HepG2 (cell line): ENCODE data around the gene HELZ. TPM values are rescaled to one million over a fixed set of nuclear protein-coding genes. Genes with fewer than 3 reads are reported as not detected.
A peak's percentile ranks its signal among the peaks of the same experiment; 100 is the strongest.

Experiments
- CEBPB ChIP-seq: IDR thresholded peaks from 2 replicates; pipeline ENCODE4 v1.6.1; 2011; ENCODE audit warnings: low read depth, low read length, improper control_type of control experiment, borderline replicate concordance
- KDM1A ChIP-seq: IDR thresholded peaks from 2 replicates; pipeline ENCODE4 v1.6.1; 2016; ENCODE audit warnings: missing compliant biosample characterization
- MED1 ChIP-seq: sonication (generic); formaldehyde crosslinking; IDR thresholded peaks from 2 replicates; pipeline ENCODE4 v1.4.0; 2020; ENCODE audit warnings: missing genetic modification reagents
- MXI1 ChIP-seq: IDR thresholded peaks from 3 replicates; pipeline ENCODE4 v1.6.1; 2012; ENCODE audit warnings: low read depth, low read length, inconsistent platforms, borderline replicate concordance
- PHF8 ChIP-seq: sonication (generic); formaldehyde crosslinking; IDR thresholded peaks from 2 replicates; pipeline ENCODE4 v1.5.0; 2020; ENCODE audit warnings: missing genetic modification reagents
- SP140L ChIP-seq: sonication (generic); formaldehyde crosslinking; IDR thresholded peaks from 2 replicates; pipeline ENCODE4 v1.4.0; 2020; ENCODE audit warnings: missing genetic modification reagents, borderline replicate concordance
- ZNF33B ChIP-seq: sonication (generic); formaldehyde crosslinking; IDR thresholded peaks from 2 replicates; pipeline ENCODE4 v1.5.1; 2020; ENCODE audit warnings: mild to moderate bottlenecking, missing genetic modification reagents
- ZNF616 ChIP-seq: sonication (generic); formaldehyde crosslinking; IDR thresholded peaks from 2 replicates; pipeline ENCODE4 v1.5.0; 2020; ENCODE audit warnings: low read depth, mild to moderate bottlenecking, missing genetic modification reagents
- ZNF678 ChIP-seq: sonication (generic); formaldehyde crosslinking; IDR thresholded peaks from 2 replicates; pipeline ENCODE4 v1.4.0; 2020; ENCODE audit warnings: mild to moderate bottlenecking, missing genetic modification reagents
- polyA plus RNA-seq, 8 experiments: library from polyadenylated mRNA; depleted of rRNA in 3 of 8; stranded (reverse) in 7 of 8; unstranded in 1 of 8; fragments of >200 nt; fragmentation: Illumina TruSeq in 4 of 8; extraction: Trizol in 4 of 8; gene quantifications; 2 replicates each; pipeline versions ENCODE4 v1.2.1 to v1.2.3, GENCODE V29; 2011 to 2016; ENCODE audit warnings: low read depth in 4 of 8, missing spikeins in 1 of 8, mixed read lengths in 1 of 8; ENCODE audit not compliant: insufficient read depth in 1 of 8
- total RNA-seq, 5 experiments: library from RNA; depleted of rRNA; stranded (reverse); fragments of >200 nt; fragmentation: Illumina TruSeq; extraction: Trizol; gene quantifications; 2 replicates each; pipeline ENCODE4 v1.2.3, GENCODE V29; 2016; ENCODE audit warnings: low read depth in 1 of 5
- TF ChIP-seq, protein P1 (sequence below): sonication (generic); formaldehyde crosslinking; IDR thresholded peaks from 2 replicates; pipeline ENCODE4 v1.4.0; 2020; ENCODE audit warnings: missing genetic modification reagents
- TF ChIP-seq, protein P2 (sequence below): sonication (generic); formaldehyde crosslinking; IDR thresholded peaks from 2 replicates; pipeline ENCODE4 v1.5.1; 2020; ENCODE audit warnings: missing genetic modification reagents, mild to moderate bottlenecking, borderline replicate concordance
- TF ChIP-seq, protein P3 (sequence below): sonication (generic); formaldehyde crosslinking; conservative IDR thresholded peaks from 2 replicates; pipeline ENCODE4 v1.4.0; 2020; ENCODE audit warnings: missing genetic modification reagents
- TF ChIP-seq, protein P4 (sequence below): sonication (generic); formaldehyde crosslinking; conservative IDR thresholded peaks from 2 replicates; pipeline ENCODE4 v1.4.0; 2020; ENCODE audit warnings: missing genetic modification reagents
- TF ChIP-seq, protein P5 (sequence below): sonication (generic); formaldehyde crosslinking; IDR thresholded peaks from 2 replicates; pipeline ENCODE4 v1.4.0; 2020; ENCODE audit warnings: missing genetic modification reagents

Gene HELZ
- total and polyA plus RNA-seq, 2 of the 13 experiments (the other 11 are each of a cell fraction or from before 2014, with no cell fraction given) = 35.3 to 52.4 TPM

DNA sequence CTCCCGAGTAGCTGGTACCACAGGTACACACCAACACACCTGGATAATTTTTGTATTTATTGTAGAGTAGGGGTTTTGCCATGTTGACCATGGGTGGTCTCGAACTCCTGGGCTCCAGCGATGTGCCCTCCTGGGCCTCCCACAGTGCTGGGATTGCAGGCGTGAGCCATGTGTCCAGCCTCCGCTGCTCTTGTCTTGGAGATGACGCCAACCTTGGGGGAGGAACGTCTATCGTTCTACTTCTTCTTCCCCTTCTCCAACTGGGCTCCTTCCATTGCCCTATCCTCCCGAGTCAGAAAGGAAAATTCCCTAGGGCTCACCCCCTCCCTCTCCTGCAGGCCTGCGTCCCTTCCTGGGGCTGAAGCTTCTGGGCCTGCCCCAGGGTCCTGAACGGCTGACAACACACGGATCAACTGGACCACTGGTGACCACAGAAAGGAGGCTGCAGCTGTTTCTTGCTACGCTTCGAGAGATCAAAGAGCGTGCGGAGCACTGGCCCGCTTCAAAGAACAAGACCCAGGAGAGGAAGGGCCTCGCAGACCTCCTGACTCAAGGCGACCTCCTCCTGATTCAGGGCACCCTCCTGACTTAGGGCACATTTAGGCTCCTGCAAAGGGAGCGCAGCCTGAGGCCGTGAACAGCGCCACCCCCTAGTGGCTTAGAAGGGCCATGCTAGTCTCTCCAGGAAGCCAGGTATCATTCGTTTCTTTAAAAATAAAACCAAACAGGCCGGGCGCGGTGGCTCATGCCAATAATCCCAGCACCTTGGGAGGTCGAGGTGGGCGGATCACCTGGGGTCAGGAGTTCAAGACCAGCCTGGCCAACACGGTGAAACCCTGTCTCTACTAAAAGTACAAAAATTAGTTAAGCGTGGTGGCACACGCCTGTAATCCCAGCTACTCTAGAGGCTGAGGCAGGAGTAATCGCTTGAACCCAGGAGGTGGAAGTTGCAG lies 48.5 kb upstream of the HELZ start (continued):
- TF ChIP-seq, protein P1, sequence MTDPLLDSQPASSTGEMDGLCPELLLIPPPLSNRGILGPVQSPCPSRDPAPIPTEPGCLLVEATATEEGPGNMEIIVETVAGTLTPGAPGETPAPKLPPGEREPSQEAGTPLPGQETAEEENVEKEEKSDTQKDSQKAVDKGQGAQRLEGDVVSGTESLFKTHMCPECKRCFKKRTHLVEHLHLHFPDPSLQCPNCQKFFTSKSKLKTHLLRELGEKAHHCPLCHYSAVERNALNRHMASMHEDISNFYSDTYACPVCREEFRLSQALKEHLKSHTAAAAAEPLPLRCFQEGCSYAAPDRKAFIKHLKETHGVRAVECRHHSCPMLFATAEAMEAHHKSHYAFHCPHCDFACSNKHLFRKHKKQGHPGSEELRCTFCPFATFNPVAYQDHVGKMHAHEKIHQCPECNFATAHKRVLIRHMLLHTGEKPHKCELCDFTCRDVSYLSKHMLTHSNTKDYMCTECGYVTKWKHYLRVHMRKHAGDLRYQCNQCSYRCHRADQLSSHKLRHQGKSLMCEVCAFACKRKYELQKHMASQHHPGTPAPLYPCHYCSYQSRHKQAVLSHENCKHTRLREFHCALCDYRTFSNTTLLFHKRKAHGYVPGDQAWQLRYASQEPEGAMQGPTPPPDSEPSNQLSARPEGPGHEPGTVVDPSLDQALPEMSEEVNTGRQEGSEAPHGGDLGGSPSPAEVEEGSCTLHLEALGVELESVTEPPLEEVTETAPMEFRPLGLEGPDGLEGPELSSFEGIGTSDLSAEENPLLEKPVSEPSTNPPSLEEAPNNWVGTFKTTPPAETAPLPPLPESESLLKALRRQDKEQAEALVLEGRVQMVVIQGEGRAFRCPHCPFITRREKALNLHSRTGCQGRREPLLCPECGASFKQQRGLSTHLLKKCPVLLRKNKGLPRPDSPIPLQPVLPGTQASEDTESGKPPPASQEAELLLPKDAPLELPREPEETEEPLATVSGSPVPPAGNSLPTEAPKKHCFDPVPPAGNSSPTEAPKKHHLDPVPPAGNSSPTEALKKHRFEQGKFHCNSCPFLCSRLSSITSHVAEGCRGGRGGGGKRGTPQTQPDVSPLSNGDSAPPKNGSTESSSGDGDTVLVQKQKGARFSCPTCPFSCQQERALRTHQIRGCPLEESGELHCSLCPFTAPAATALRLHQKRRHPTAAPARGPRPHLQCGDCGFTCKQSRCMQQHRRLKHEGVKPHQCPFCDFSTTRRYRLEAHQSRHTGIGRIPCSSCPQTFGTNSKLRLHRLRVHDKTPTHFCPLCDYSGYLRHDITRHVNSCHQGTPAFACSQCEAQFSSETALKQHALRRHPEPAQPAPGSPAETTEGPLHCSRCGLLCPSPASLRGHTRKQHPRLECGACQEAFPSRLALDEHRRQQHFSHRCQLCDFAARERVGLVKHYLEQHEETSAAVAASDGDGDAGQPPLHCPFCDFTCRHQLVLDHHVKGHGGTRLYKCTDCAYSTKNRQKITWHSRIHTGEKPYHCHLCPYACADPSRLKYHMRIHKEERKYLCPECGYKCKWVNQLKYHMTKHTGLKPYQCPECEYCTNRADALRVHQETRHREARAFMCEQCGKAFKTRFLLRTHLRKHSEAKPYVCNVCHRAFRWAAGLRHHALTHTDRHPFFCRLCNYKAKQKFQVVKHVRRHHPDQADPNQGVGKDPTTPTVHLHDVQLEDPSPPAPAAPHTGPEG (CRISPR knock-in tag) = no peak
- TF ChIP-seq KDM1A (CRISPR knock-in tag) (no peak), CEBPB (no peak), PHF8 (CRISPR knock-in tag) (peak; percentile 56), MXI1 (no peak), ZNF616 (CRISPR knock-in tag) (no peak), ZNF678 (no peak), ZNF33B (CRISPR knock-in tag) (no peak), SP140L (CRISPR knock-in tag) (no peak), MED1 (CRISPR knock-in tag) (no peak)
- TF ChIP-seq, protein P2, sequence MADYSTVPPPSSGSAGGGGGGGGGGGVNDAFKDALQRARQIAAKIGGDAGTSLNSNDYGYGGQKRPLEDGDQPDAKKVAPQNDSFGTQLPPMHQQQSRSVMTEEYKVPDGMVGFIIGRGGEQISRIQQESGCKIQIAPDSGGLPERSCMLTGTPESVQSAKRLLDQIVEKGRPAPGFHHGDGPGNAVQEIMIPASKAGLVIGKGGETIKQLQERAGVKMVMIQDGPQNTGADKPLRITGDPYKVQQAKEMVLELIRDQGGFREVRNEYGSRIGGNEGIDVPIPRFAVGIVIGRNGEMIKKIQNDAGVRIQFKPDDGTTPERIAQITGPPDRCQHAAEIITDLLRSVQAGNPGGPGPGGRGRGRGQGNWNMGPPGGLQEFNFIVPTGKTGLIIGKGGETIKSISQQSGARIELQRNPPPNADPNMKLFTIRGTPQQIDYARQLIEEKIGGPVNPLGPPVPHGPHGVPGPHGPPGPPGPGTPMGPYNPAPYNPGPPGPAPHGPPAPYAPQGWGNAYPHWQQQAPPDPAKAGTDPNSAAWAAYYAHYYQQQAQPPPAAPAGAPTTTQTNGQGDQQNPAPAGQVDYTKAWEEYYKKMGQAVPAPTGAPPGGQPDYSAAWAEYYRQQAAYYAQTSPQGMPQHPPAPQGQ (CRISPR knock-in tag) = no peak
- TF ChIP-seq, protein P3, sequence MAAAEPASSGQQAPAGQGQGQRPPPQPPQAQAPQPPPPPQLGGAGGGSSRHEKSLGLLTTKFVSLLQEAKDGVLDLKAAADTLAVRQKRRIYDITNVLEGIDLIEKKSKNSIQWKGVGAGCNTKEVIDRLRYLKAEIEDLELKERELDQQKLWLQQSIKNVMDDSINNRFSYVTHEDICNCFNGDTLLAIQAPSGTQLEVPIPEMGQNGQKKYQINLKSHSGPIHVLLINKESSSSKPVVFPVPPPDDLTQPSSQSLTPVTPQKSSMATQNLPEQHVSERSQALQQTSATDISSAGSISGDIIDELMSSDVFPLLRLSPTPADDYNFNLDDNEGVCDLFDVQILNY (CRISPR knock-in tag) = 0 out of 2 replicates have a peak, but pooled peaks have one; percentile 22
- TF ChIP-seq, protein P4, sequence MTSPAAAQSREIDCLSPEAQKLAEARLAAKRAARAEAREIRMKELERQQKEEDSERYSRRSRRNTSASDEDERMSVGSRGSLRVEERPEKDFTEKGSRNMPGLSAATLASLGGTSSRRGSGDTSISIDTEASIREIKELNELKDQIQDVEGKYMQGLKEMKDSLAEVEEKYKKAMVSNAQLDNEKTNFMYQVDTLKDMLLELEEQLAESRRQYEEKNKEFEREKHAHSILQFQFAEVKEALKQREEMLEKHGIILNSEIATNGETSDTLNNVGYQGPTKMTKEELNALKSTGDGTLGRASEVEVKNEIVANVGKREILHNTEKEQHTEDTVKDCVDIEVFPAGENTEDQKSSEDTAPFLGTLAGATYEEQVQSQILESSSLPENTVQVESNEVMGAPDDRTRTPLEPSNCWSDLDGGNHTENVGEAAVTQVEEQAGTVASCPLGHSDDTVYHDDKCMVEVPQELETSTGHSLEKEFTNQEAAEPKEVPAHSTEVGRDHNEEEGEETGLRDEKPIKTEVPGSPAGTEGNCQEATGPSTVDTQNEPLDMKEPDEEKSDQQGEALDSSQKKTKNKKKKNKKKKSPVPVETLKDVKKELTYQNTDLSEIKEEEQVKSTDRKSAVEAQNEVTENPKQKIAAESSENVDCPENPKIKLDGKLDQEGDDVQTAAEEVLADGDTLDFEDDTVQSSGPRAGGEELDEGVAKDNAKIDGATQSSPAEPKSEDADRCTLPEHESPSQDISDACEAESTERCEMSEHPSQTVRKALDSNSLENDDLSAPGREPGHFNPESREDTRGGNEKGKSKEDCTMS = no peak
- TF ChIP-seq, protein P5, sequence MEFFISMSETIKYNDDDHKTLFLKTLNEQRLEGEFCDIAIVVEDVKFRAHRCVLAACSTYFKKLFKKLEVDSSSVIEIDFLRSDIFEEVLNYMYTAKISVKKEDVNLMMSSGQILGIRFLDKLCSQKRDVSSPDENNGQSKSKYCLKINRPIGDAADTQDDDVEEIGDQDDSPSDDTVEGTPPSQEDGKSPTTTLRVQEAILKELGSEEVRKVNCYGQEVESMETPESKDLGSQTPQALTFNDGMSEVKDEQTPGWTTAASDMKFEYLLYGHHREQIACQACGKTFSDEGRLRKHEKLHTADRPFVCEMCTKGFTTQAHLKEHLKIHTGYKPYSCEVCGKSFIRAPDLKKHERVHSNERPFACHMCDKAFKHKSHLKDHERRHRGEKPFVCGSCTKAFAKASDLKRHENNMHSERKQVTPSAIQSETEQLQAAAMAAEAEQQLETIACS (CRISPR knock-in tag) = no peak
